Smooth muscle cell (in vitro differentiated cells): ENCODE data around the gene EGFL8. TPM values are rescaled to one million over a fixed set of nuclear protein-coding genes. Genes with fewer than 3 reads are reported as not detected.
A peak's percentile ranks its signal among the peaks of the same experiment; 100 is the strongest.

Source experiments
- DNase-seq: peaks from one replicate; lab custom pipeline; 2025; ENCODE audit not compliant: unreplicated experiment; lab: John Stamatoyannopoulos, UW
- H2AFZ ChIP-seq: fragments of 200-600 bp; sonication (generic); 2 replicates; pipeline ENCODE4 v1.6.0; 2016; ENCODE audit warnings: antibody characterized with exemption, low read depth, mild to moderate bottlenecking
- H3F3A ChIP-seq: fragments of 200-600 bp; sonication (generic); 2 replicates; pipeline ENCODE4 v1.6.0; 2017; ENCODE audit warnings: antibody characterized with exemption, low read depth
- H3K27ac ChIP-seq: fragments of 200-600 bp; sonication (generic); 2 replicates; pipeline ENCODE4 v1.5.1; 2016; ENCODE audit warnings: low read depth, mild to moderate bottlenecking
- H3K27me3 ChIP-seq: fragments of 200-600 bp; sonication (generic); 2 replicates; pipeline ENCODE4 v1.6.1; 2016; ENCODE audit warnings: low read depth, mild to moderate bottlenecking
- H3K36me3 ChIP-seq: fragments of 200-600 bp; sonication (generic); 2 replicates; pipeline ENCODE4 v1.5.1; 2016; ENCODE audit warnings: low read depth
- H3K4me1 ChIP-seq: fragments of 200-600 bp; sonication (generic); 2 replicates; pipeline ENCODE4 v1.5.1; 2016; ENCODE audit warnings: low read depth
- H3K4me2 ChIP-seq: fragments of 200-600 bp; sonication (generic); 2 replicates; pipeline ENCODE4 v1.6.0; 2016; ENCODE audit warnings: mild to moderate bottlenecking
- H3K4me3 ChIP-seq: fragments of 200-600 bp; sonication (generic); 2 replicates; pipeline ENCODE4 v1.5.1; 2016; ENCODE audit warnings: mild to moderate bottlenecking
- H3K79me2 ChIP-seq: fragments of 200-600 bp; sonication (generic); 2 replicates; pipeline ENCODE4 v1.6.0; 2016; ENCODE audit warnings: low read depth, mild to moderate bottlenecking
- H3K9ac ChIP-seq: fragments of 200-600 bp; sonication (generic); 2 replicates; pipeline ENCODE4 v1.6.0; 2016; ENCODE audit warnings: low read depth
- H3K9me3 ChIP-seq: fragments of 200-600 bp; sonication (generic); replicated peaks from 2 replicates; pipeline ENCODE4 v1.5.1; 2016; ENCODE audit warnings: low read depth
- H4K20me1 ChIP-seq: fragments of 200-600 bp; sonication (generic); 2 replicates; pipeline ENCODE4 v1.6.0; 2016; ENCODE audit warnings: low read depth
- WGBS: methylation state at CpG from one replicate; pipeline ENCODE4 v1.1.7; 2016; ENCODE audit warnings: low lambda C conversion rate; 5-methylcytosine and 5-hydroxymethylcytosine counted together
- polyA plus RNA-seq: library from polyadenylated mRNA; unstranded; fragments of >200 nt; fragmentation: Nextera tagmentation; extraction: Ambion mirVana; gene quantifications from 2 replicates; pipeline ENCODE4 v1.2.1, GENCODE V29; 2016
- total RNA-seq: library from RNA; depleted of rRNA; stranded (reverse); fragments of >200 nt; gene quantifications from 2 replicates; pipeline ENCODE4 v1.2.3, GENCODE V29; 2014
- TF ChIP-seq, protein P1 (sequence below): fragments of 200-600 bp; sonication (generic); IDR thresholded peaks from 2 replicates; pipeline ENCODE4 v1.5.1; 2017; ENCODE audit warnings: borderline replicate concordance, mild to moderate bottlenecking, antibody characterized with exemption; ENCODE audit not compliant: insufficient read depth, poor library complexity, severe bottlenecking

The EGFL8 gene
- total and polyA plus RNA-seq, 2 experiments from 2014 or later: 4.3 to 5.6 TPM

DNA sequence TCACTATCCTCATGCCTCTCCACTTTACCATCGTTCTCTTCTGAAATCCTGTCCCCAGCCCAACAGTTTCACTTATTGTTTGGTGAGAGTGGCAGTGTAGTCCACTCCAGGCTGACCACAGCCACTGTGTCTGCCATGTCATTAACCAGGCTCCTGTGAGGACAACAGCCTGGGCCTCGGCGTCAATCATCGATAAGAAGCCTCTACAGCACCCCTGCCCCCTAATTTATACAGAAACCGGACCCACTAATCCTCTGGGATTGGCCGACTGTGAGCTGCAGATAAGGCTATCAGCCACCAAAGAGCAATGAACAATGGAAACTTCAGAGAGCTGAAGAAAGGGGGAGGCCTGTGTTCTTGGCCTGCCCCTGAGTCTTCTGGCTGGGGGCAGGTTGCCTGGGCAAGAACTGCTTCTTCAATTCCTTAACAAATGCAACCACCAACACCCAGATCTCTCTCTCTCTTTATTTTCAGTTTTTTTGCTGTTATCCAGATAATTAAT lies 3.4 kb downstream of the EGFL8 start:
- TF ChIP-seq, protein P1, sequence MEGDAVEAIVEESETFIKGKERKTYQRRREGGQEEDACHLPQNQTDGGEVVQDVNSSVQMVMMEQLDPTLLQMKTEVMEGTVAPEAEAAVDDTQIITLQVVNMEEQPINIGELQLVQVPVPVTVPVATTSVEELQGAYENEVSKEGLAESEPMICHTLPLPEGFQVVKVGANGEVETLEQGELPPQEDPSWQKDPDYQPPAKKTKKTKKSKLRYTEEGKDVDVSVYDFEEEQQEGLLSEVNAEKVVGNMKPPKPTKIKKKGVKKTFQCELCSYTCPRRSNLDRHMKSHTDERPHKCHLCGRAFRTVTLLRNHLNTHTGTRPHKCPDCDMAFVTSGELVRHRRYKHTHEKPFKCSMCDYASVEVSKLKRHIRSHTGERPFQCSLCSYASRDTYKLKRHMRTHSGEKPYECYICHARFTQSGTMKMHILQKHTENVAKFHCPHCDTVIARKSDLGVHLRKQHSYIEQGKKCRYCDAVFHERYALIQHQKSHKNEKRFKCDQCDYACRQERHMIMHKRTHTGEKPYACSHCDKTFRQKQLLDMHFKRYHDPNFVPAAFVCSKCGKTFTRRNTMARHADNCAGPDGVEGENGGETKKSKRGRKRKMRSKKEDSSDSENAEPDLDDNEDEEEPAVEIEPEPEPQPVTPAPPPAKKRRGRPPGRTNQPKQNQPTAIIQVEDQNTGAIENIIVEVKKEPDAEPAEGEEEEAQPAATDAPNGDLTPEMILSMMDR: no peak
- Histone ChIP-seq H3K9ac (no peak overlapping the region), H3K9me3 (no peaks in the 10 kb centered on the region), H3K27me3 (no peaks in the 10 kb centered on the region), H3K79me2 (peaks cover 11% of the 10 kb centered on the region), H4K20me1 (no peaks in the 10 kb centered on the region), H3K4me3 (no peak overlapping the region), H2AFZ (no peak overlapping the region), H3K4me2 (no peak overlapping the region), H3K36me3 (no peaks in the 10 kb centered on the region), H3K4me1 (no peaks in the 10 kb centered on the region), H3K27ac (peak overlapping the region; percentile 12), H3F3A (peaks cover 8% of the 10 kb centered on the region)
- no peak for DNase-seq
- WGBS: 35% methylated on average over 6 of the region's 6 CpGs

DNA sequence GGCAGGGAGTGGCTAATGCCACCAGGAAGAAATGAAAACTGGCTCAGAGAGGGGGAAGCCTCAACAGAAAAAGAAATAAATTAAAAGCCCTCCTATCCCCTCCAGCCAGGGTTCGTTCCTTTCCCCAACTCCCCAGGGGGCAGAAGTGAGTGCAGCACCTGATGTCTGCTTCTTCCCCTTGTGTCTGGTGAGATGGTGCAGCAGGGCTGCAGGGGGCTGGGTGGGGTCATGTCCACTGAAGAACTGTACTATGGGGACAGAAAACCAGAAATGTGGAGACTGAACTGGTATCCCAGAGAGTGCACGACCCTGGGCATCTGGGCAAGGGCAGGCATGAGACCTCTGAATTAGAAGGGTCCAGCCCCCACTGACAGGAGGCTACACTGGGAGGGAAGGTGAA lies 4.0 kb downstream of the EGFL8 start:
- Histone ChIP-seq H4K20me1 (no peaks in the 10 kb centered on the region), H2AFZ (no peak overlapping the region), H3K9me3 (no peaks in the 10 kb centered on the region), H3K4me2 (no peak overlapping the region), H3K9ac (no peak overlapping the region), H3K4me3 (no peak overlapping the region), H3K27ac (peak overlapping the region; percentile 12), H3K36me3 (no peaks in the 10 kb centered on the region), H3F3A (peaks cover 8% of the 10 kb centered on the region), H3K4me1 (no peaks in the 10 kb centered on the region), H3K27me3 (no peaks in the 10 kb centered on the region), H3K79me2 (peaks cover 15% of the 10 kb centered on the region)
- TF ChIP-seq, protein P1: no peak
- WGBS: 86% methylated on average over 2 of the region's 2 CpGs
- DNase-seq: no peak

DNA sequence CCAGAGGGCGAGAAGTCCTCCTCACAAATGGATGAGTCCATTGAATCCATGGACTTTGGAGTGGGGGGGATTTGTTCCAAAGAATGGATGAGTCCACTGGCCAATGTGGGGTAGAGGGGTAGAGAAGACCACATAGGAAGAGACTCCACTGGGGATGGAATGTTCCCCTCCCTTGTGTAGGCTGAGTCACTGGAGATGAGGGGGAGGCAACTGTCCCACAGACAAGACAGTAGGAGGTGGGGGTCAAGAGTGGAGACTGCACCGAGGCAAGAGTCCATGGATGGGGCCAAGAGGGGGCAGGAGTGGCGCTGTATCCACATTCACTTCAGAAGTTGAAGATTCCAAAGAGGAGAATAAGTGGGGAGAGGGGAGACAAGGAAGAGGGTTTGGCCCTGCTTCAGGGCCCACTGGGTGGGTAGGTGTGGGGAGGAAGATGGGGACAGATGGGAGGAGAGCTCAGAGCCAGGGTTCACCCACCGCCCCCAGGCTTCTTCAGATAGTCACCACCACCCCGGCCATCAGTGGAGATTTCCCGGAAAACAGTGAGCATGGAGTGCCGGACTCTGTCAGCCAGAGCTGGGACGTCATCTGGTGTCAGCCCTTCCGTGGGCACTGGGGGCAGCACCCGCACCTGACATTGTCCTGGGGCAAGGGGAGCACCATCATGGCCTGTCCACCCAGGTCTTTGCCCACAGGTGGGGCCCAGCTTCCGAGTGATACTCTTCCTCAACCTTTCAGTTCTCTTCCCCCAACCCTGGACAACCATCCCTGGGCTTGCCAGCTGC lies 4.6 kb downstream of the EGFL8 start:
- TF ChIP-seq, protein P1: no peak
- Histone ChIP-seq H3K27me3 (no peaks in the 10 kb centered on the region), H3K36me3 (no peaks in the 10 kb centered on the region), H3K27ac (no peak overlapping the region), H3K9ac (no peak overlapping the region), H2AFZ (no peak overlapping the region), H4K20me1 (no peaks in the 10 kb centered on the region), H3K4me2 (no peak overlapping the region), H3F3A (peaks cover 8% of the 10 kb centered on the region), H3K9me3 (no peaks in the 10 kb centered on the region), H3K4me3 (no peak overlapping the region), H3K4me1 (no peaks in the 10 kb centered on the region), H3K79me2 (peaks cover 22% of the 10 kb centered on the region)
- no peak for DNase-seq
- WGBS: 85% methylated on average over 11 of the region's 11 CpGs
